HCT116 (cell line): ENCODE measurements around the gene FAM193B. TPM values are rescaled to one million over a fixed set of nuclear protein-coding genes. Genes with fewer than 3 reads are reported as not detected.

Source experiments
- ATAC-seq: fragments of 200-7000 bp; cut with Tn5 transposase; 2 replicates; pipeline ENCODE4 v1.9.1; 2020; ENCODE audit warnings: mild to moderate bottlenecking, moderate library complexity
- BruUV-seq: library from RNA; stranded (reverse); fragments of 400-500 nt; replicated peaks from 2 replicates; lab custom pipeline; 2021; lab: Mats Ljungman, UMichigan
- CTCF ChIA-PET: fragments of 300-600 bp; sonication (Branson Sonifier 250); formaldehyde crosslinking; loops from one replicate; lab custom pipeline; 2021; ENCODE audit warnings: antibody characterized with exemption; lab: Charles Lee
- POLR2A ChIA-PET: fragments of 300-600, 350-600 bp; sonication (Branson Sonifier 250); formaldehyde crosslinking; loops from one replicate; lab custom pipeline; 2021; ENCODE audit warnings: antibody characterized with exemption; lab: Charles Lee
- RAD21 ChIA-PET, 2 experiments: fragments of 300-600 bp; sonication (Branson Sonifier 250); formaldehyde crosslinking; loops; one replicate each; lab custom pipeline; 2023; ENCODE audit warnings: low total read pairs in 2 of 2; ENCODE audit not compliant: uncharacterized antibody in 2 of 2, unreplicated experiment in 2 of 2, low non-redundant PET in 1 of 2; lab: Charles Lee
- DNase-seq: peaks from one replicate; pipeline ENCODE4 v3.0.0-alpha.2; 2010; ENCODE audit warnings: low read depth, low spot score
- H2AFZ ChIP-seq: fragments of 200-600 bp; shearing (Covaris generic), sonication (generic); 2 replicates; pipeline ENCODE4 v1.6.1; 2017; ENCODE audit warnings: low read depth, mixed run types, mixed read lengths, antibody characterized with exemption, low read length; ENCODE audit not compliant: poor library complexity, severe bottlenecking
- H3K27ac ChIP-seq: 2 replicates; pipeline ENCODE4 v1.5.1; 2012; ENCODE audit warnings: low read depth, low read length
- H3K27me3 ChIP-seq: fragments of 200-600 bp; sonication (generic); 2 replicates; pipeline ENCODE4 v1.6.1; 2016; ENCODE audit warnings: mixed run types, low read length, mixed read lengths; ENCODE audit not compliant: insufficient read depth
- H3K36me3 ChIP-seq, 2 experiments: fragments of 200-500 bp in 1 of 2; fragments of 200-600 bp in 1 of 2; sonication (Bioruptor generic) in 1 of 2; sonication (generic) in 1 of 2; 2 replicates each; pipeline versions ENCODE4 v1.5.1 to v1.6.1; 2014 to 2016; ENCODE audit warnings: low read length in 2 of 2, inconsistent platforms in 1 of 2, mixed read lengths in 1 of 2, mixed run types in 1 of 2; ENCODE audit not compliant: insufficient read depth in 2 of 2, control insufficient read depth in 1 of 2
- H3K4me1 ChIP-seq, 2 experiments: fragments of 200-600 bp in 1 of 2; sonication (generic) in 1 of 2; 2 replicates each; pipeline versions ENCODE4 v1.5.1 to v1.6.1; 2012 to 2017; ENCODE audit warnings: low read length in 2 of 2, inconsistent platforms in 1 of 2, mild to moderate bottlenecking in 1 of 2, mixed read lengths in 1 of 2, mixed run types in 1 of 2, moderate library complexity in 1 of 2; ENCODE audit not compliant: insufficient read depth in 2 of 2, control insufficient read depth in 1 of 2
- H3K4me2 ChIP-seq: fragments of 200-600 bp; sonication (generic); 2 replicates; pipeline ENCODE4 v1.6.1; 2017; ENCODE audit warnings: mixed run types, low read length, mixed read lengths
- H3K4me3 ChIP-seq, 2 experiments: fragments of 200-600 bp in 1 of 2; sonication (generic) in 1 of 2; replicated peaks in 1 of 2; 2 replicates each; pipeline ENCODE4 v1.5.1; 2011 to 2016; ENCODE audit warnings: low read length in 2 of 2, control low read depth in 1 of 2, low read depth in 1 of 2, mild to moderate bottlenecking in 1 of 2, mixed read lengths in 1 of 2, mixed run types in 1 of 2
- H3K79me2 ChIP-seq: fragments of 200-600 bp; sonication (generic); 2 replicates; pipeline ENCODE4 v1.6.1; 2017; ENCODE audit warnings: mild to moderate bottlenecking, mixed run types, low read length, moderate library complexity, mixed read lengths; ENCODE audit not compliant: insufficient read depth
- H3K9ac ChIP-seq: fragments of 200-600 bp; sonication (generic); 2 replicates; pipeline ENCODE4 v1.6.1; 2016; ENCODE audit warnings: low read length, mixed read lengths
- H3K9me2 ChIP-seq: fragments of 200-600 bp; sonication (generic), shearing (Covaris generic); 2 replicates; pipeline ENCODE4 v1.6.1; 2017; ENCODE audit warnings: mixed run types, mild to moderate bottlenecking, moderate library complexity; ENCODE audit not compliant: insufficient read depth
- H3K9me3 ChIP-seq, 2 experiments: fragments of 200-500 bp in 1 of 2; fragments of 200-600 bp in 1 of 2; sonication (Bioruptor generic) in 1 of 2; sonication (generic) in 1 of 2; 2 replicates each; pipeline ENCODE4 v1.6.1; 2014 to 2017; ENCODE audit warnings: low read length in 2 of 2, mixed read lengths in 2 of 2, inconsistent platforms in 1 of 2, low read depth in 1 of 2, mild to moderate bottlenecking in 1 of 2, mixed run types in 1 of 2, moderate library complexity in 1 of 2; ENCODE audit not compliant: control insufficient read depth in 1 of 2, insufficient read depth in 1 of 2
- H4K20me1 ChIP-seq: fragments of 200-600 bp; sonication (generic), shearing (Covaris generic); 2 replicates; pipeline ENCODE4 v1.6.1; 2017; ENCODE audit warnings: mixed run types, mild to moderate bottlenecking, moderate library complexity; ENCODE audit not compliant: insufficient read depth
- ATF3 ChIP-seq: IDR thresholded peaks from 2 replicates; pipeline ENCODE4 v1.6.1; 2012
- CEBPB ChIP-seq: IDR thresholded peaks from 2 replicates; pipeline ENCODE4 v1.6.1; 2012; ENCODE audit warnings: low read depth
- EGR1 ChIP-seq: IDR thresholded peaks from 2 replicates; pipeline ENCODE4 v1.6.1; 2012; ENCODE audit warnings: low read depth
- ELF1 ChIP-seq: IDR thresholded peaks from 2 replicates; pipeline ENCODE4 v1.6.1; 2012; ENCODE audit warnings: low read depth, borderline replicate concordance
- FOSL1 ChIP-seq: IDR thresholded peaks from 2 replicates; pipeline ENCODE4 v1.6.1; 2012; ENCODE audit warnings: low read depth
- POLR2A ChIP-seq: IDR thresholded peaks from 2 replicates; pipeline ENCODE4 v1.7.0; 2011; ENCODE audit warnings: borderline replicate concordance; ENCODE audit not compliant: insufficient read depth, insufficient read length; ENCODE audit errors: extremely low read depth
- POLR2AphosphoS5 ChIP-seq: IDR thresholded peaks from 2 replicates; pipeline ENCODE4 v1.6.1; 2011; ENCODE audit warnings: mild to moderate bottlenecking, low read depth, low read length, moderate library complexity
- RAD21 ChIP-seq: IDR thresholded peaks from 2 replicates; pipeline ENCODE4 v1.6.1; 2012; ENCODE audit warnings: low read depth, mild to moderate bottlenecking
- SIN3A ChIP-seq: IDR thresholded peaks from 2 replicates; pipeline ENCODE4 v1.6.1; 2012; ENCODE audit warnings: low read depth
- SP1 ChIP-seq: IDR thresholded peaks from 2 replicates; pipeline ENCODE4 v1.6.1; 2012; ENCODE audit warnings: low read depth
- YY1 ChIP-seq: IDR thresholded peaks from 2 replicates; pipeline ENCODE4 v1.6.1; 2011; ENCODE audit warnings: low read length, low read depth, moderate library complexity, mild to moderate bottlenecking; ENCODE audit not compliant: insufficient replicate concordance; ENCODE audit errors: extremely low read depth
- ZNF274 ChIP-seq: fragments of 200-500 bp; sonication (Bioruptor generic); IDR thresholded peaks from 2 replicates; pipeline ENCODE4 v1.6.1; 2014; ENCODE audit warnings: mild to moderate bottlenecking, low read depth, low read length, inconsistent platforms
- intact Hi-C: fragments of 100-400 bp; cut with micrococcal nuclease; formaldehyde crosslinking; loops from 2 replicates; pipeline ENCODE4 v1.10.0; 2022
- total RNA-seq: library from RNA; stranded (reverse); gene quantifications from one replicate; pipeline ENCODE4 v1.2.1, GENCODE V29; 2021; ENCODE audit not compliant: unreplicated experiment
- TF ChIP-seq, protein P1 (sequence below): IDR thresholded peaks from 2 replicates; pipeline ENCODE4 v1.6.1; 2011; ENCODE audit warnings: mild to moderate bottlenecking, low read length, moderate library complexity; ENCODE audit not compliant: insufficient replicate concordance; ENCODE audit errors: extremely low read depth
- TF ChIP-seq, protein P2 (sequence below): IDR thresholded peaks from 2 replicates; pipeline ENCODE4 v1.6.1; 2012

The FAM193B gene
- total RNA-seq, 1 experiment from 2014 or later, result 54.0 TPM

GRCh38 chr5:177595026-177595585 lies 40.7 kb upstream of the FAM193B start:
- peaks cover 25 to 26% of the 10 kb centered on the region in 2 experiments; a peak in 3 of 4 replicates for H3K36me3 ChIP-seq
- no peak overlapping the region for H3K9ac ChIP-seq
- POLR2A ChIA-PET, result interaction anchor here (0.6 kb wide), 1 partner anchor 185 kb away, joined by 3 read pairs; no protein-coding TSS in a partner anchor

More at GRCh38 chr5:177595026-177595585, 40.7 kb upstream of the FAM193B start:
- BruUV-seq, result no TSS peak
- H3K27ac ChIP-seq, result no peak overlapping the region
- no peaks in the 10 kb centered on the region for H3K9me3 ChIP-seq
- ChIA-PET RAD21 (no interaction called here), CTCF (no interaction called here)
- intact Hi-C loops, result no loop called here
- H3K79me2 ChIP-seq, result peaks cover 24% of the 10 kb centered on the region
- no peaks in the 10 kb centered on the region for H4K20me1 ChIP-seq
- DNase-seq (no peak), ATAC-seq (no peak)
- TF ChIP-seq ZNF274, result no peak
- no peak for TF ChIP-seq FOSL1
- TF ChIP-seq, protein P1, sequence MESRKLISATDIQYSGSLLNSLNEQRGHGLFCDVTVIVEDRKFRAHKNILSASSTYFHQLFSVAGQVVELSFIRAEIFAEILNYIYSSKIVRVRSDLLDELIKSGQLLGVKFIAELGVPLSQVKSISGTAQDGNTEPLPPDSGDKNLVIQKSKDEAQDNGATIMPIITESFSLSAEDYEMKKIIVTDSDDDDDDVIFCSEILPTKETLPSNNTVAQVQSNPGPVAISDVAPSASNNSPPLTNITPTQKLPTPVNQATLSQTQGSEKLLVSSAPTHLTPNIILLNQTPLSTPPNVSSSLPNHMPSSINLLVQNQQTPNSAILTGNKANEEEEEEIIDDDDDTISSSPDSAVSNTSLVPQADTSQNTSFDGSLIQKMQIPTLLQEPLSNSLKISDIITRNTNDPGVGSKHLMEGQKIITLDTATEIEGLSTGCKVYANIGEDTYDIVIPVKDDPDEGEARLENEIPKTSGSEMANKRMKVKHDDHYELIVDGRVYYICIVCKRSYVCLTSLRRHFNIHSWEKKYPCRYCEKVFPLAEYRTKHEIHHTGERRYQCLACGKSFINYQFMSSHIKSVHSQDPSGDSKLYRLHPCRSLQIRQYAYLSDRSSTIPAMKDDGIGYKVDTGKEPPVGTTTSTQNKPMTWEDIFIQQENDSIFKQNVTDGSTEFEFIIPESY, result no peak
- TF ChIP-seq YY1, result no peak
- TF ChIP-seq ELF1, result no peak
- TF ChIP-seq POLR2A, result no peak
- TF ChIP-seq, protein P2, sequence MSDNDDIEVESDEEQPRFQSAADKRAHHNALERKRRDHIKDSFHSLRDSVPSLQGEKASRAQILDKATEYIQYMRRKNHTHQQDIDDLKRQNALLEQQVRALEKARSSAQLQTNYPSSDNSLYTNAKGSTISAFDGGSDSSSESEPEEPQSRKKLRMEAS, result no peak
- TF ChIP-seq SP1, result no peak
- TF ChIP-seq ATF3, result no peak
- no peak for TF ChIP-seq RAD21
- TF ChIP-seq CEBPB, result no peak
- TF ChIP-seq SIN3A, result no peak
- TF ChIP-seq EGR1, result no peak
- no peak for TF ChIP-seq POLR2AphosphoS5
- no peaks in the 10 kb centered on the region for H3K9me2 ChIP-seq
- H3K4me3 ChIP-seq, result no peak overlapping the region
- 0 out of 2 replicates have a peak, but pooled peaks cover 6% of the 10 kb centered on the region for H3K27me3 ChIP-seq
- H3K4me1 ChIP-seq, result peaks cover 3 to 23% of the 10 kb centered on the region in 2 experiments; a peak in 2 of 4 replicates
- H2AFZ ChIP-seq, result no peak overlapping the region
- H3K4me2 ChIP-seq, result no peak overlapping the region
